GM18498 (cell line): Measurements from ENCODE around the gene RBM39.
"Not testable (repeated sequence)": the region's sequence is repeated elsewhere in the genome, so short reads cannot be mapped to it uniquely, and the experiment has no call there.

ENCODE experiments used
- ATAC-seq: cut with Tn5 transposase; IDR thresholded peaks from one replicate; pipeline ENCODE4 v1.9.1; 2021; ENCODE audit warnings: mild to moderate bottlenecking, moderate library complexity; ENCODE audit not compliant: unreplicated experiment

RBM39 gene

DNA sequence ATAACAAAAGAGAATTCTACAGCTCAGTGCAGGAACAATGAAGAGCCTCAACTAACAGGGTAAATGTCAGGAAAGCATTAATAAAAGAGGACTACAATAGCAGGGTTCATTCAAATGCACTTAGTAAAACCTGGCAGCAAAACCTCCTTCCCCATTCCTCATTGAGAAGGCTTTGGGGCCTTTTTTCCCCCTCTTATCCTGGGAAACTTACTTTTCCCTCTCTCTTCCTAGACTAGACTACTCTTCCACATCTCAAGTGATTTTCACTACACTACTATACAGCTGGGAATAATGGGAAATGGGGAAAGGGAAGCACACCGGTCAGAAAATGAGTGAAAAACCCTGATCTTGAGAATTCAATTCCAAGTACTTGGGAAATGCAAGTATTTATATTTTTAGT lies 32.8 kb downstream of the RBM39 start:
- ATAC-seq: no peak

DNA sequence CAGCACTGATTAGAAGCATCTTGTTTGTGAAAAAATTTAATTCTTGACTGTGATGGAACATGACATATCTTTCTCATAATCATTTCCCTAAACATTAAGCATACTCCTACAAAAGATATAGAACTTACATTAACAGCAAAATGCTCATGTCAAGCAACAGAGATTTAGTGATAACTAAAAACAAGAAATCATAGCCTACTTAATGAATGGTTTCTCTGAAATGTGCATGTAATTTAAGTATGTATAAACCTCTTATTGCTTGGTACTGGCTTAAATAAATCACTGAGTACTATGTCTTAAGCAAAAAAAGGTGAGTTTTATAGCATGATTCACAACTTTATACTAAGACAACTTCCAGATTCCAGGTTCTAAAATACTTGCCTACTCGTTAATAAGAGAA lies 33.6 kb downstream of the RBM39 start:
- ATAC-seq: no peak

GRCh38 chr20:35706591-35707529 lies 35.2 kb downstream of the RBM39 start:
- not testable (repeated sequence) for ATAC-seq

DNA sequence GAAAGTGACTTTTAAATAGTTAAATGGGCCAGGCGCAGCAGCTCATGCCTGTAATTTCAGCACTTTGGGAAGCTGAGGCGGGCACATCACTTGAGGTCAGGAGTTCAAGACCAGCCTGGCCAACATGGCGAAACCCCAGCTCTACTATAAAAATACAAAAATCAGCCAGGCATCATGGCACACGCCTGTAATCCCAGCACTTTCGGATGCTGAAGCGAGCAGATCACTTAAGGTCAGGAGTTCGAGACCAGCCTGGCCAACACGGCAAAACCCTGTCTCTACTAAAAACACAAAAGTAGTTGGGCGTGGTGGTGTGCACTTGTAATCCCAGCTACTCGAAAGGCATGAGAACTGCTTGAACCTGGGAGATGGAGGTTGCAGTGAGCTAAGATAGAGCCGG lies 36.2 kb downstream of the RBM39 start:
- not testable (repeated sequence) for ATAC-seq

DNA sequence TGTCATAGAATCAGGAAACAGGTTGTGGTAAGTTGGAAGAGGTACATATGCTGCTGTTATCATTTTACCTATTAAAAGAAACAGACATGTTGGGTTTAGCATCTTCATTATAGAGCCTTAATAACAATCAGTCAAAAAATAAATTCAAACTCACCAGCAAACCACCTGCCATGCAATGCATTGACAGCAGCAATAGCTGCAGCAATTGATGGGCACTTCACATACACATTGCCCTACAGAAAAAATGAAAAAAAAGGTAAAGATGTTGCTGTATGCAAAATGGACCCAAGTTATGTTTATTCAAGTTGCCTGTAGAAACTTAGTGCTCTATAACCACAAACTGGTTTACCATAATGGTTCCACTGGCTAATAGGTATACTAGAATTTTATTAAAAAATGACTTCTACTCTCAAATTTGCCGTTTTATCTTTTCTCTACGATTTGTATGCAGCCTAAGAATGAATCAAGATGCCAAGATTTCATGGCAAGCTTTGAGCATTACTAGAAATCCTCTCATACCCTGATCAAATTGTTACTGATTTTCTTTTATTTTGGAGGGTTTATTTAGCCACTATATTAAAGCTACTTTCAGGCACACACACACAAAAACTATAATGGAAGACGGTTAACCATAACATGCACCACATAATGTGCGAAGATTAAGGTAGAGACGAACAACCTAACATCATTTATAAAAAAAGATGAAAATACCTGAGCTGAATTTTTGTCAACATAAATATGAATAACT lies 37.4 kb downstream of the RBM39 start:
- no peak for ATAC-seq

GRCh38 chr20:35702824-35703695 lies 39.0 kb downstream of the RBM39 start:
- ATAC-seq: no peak

DNA sequence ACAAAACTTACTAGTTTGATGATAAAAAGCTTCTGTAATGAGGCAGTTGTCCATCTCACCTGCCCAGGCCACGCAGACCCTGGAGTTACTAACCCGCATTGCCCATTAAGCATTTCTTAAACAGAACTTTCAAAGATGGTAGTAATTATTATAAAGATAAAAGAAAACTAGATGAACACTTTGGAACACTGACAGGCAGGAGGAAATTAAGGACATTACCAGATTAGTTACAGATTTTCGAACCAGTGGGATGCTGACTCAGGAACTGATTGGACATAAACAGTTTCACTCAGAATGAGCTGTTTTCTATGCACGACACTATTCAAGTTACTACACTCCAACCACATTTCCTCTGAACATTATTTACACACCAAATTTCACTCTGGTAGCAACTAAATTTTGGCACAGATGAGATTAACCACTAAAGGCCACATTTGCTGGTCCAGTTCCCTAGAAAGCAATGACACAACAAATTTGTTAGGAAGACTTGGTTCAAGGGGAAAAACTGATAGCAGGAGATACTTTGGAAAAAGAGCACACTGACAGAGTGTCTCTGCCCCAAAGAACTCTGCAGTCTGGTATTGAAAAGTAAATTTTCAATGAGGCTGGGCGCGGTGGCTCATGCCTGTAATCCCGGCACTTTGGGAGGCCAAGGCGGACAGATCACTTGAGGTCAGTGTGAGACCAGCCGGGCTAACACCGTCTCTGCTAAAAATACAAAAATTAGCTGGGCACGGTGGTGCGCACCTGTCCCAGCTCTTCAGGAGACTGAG lies 39.8 kb downstream of the RBM39 start:
- no peak for ATAC-seq

- no peak for ATAC-seq
Measured at GRCh38 chr20:35700625-35701148, 41.4 kb downstream of the RBM39 start.

DNA sequence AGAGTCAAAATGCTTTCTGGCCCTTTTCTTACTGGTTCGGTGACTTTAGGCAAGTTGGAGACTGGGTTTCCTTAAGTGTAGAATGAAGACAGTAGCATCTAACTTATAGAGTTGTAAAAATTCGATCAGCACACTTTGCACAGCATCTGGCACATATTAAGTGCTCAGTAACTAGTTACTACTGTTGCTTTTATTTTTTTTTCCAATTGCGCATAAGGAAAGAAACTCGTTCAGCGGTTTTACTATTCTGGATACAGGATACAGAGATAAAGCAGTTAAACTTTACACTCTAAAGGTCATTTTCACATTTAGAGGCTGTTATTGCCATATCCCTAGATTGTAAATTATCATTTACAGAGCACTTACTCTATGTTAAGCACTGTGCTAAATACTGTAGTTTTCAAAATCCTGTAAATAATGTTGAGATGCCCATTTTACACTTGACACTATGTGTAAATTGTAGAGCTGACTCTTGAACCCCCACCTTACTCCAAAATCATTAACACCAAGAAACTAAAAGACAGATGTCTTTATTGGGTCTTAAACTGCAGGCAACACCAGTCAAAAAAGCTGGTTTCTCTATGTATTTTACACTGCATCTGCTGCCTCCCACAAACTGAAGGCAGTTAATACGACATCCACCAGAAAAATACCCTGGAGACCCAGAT lies 42.0 kb downstream of the RBM39 start:
- ATAC-seq: no peak

DNA sequence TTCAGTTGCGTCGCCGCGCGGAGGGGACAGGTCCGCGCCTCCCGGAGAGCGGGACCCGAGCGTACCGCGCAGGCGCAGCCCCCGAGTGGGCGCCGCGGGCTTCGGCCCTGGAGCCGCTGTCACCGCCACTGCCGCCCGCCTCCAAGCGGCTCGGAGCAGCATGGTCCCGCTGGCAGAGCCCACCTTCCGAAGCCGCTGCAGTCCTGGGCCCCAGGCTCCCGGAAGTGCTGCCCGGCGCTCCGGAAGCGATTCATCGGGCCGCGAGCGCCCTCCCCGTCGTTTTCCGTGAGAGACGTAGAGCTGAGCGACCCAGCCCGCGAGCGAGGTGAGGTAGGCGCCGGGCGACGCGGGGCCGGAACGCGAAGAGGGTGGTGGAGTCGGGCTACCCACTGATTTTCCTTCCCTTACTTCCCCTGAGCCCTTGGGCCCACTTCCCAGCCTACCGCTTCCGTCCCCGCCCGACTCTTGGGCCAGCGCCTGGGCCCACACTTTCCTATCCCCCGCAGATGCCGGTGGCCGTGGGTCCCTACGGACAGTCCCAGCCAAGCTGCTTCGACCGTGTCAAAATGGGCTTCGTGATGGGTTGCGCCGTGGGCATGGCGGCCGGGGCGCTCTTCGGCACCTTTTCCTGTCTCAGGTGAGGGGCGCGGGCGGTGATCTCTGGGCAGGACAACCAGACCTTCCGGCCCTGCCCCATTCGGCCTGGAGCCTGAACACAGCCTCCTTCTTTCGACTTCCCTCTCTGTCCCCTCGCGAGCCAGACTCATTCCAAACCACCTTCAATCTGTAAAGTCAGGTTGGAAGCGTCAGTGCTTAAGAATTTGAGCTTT lies 42.7 kb downstream of the RBM39 start, which contains the start of the genes NFS1 and ROMO1:
TSS of gene NFS1 (minus strand) at position 226 of the 830 bp plus-strand sequence. CDS start at position 162, 64 bp downstream.
TSS of gene ROMO1 (plus strand) at position 279 of the 830 bp plus-strand sequence. CDS start at position 507, 228 bp downstream.
- ATAC-seq: peak; percentile 85

GRCh38 chr20:35698298-35699126 lies 43.5 kb downstream of the RBM39 start:
- peak; percentile 32 for ATAC-seq

DNA sequence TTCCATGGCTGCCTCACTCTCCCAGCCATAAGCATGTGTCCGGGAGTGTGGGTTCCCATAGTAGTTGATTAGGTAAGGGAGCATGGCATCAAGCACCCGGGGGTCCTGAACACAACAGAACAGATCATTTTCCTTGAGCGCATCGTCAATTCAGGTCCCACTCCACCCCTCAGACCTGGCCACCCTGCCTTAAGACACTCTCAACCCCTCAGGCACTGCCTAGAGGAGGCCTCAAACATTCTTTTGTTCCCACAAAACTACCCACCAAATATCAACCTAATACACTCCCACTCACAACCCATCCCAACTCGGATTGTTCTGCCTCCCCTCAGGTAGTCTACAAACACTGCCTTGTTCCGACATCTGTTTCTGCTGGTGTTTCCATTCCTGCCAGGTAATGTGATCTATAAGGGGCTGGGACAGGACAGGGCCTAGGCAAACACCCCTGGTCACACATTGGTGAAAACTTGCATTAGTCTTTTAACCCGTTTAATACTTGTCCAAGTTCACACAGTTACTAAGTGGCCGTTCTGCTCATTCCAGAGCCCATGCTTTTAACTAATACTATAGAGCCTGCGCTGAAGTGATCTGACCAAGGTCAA lies 44.3 kb downstream of the RBM39 start:
- ATAC-seq: no peak

GRCh38 chr20:35695978-35696377 lies 46.1 kb downstream of the RBM39 start:
- ATAC-seq: no peak

DNA sequence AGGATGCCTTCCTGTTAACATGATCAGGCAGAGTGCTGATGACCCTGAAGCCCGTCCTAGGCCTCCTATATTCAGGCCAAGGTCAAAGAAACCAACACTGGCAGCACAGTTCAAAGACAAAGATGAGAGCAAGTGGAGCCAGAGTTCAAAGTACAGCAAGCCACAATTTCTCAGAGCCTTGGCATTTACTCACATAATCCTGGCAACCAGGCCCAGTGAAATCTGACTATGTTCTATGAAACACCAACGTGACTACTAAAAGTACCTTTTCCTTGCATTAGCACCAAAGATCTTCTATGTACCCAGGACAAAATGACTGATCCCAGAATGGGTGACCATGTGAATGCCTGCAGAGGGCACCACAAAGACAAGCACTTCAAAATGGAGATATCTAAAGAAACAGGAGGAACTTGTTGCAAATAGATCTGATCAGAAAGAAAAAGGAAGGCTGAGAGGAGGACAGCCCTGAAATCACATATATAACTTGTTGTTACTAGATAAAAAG lies 46.8 kb downstream of the RBM39 start:
- no peak for ATAC-seq

DNA sequence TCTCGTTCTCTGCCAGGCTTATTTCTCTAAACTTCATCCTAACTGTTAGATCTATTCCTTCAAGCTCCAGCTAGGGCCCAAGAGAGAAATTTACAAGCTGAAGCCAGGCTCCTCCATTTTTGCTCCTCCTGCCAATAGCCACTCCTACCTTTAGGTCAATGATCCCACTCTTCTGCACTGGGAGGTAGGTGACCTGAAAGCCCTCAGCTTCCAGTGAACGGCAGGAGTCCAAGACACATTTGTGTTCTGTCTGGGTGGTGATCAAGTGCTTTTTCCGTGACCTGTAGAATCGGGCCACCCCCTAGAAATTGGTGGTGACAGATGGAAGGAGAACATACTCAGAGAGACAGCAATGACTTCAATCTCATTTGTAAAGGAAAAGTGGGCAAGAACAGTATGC lies 51.8 kb downstream of the RBM39 start:
- no peak for ATAC-seq

- not testable (repeated sequence) for ATAC-seq
Measured at GRCh38 chr20:35686872-35687271, 55.2 kb downstream of the RBM39 start.

- not testable (repeated sequence) for ATAC-seq
Measured at GRCh38 chr20:35685368-35685767, 56.7 kb downstream of the RBM39 start.
